Daoy (cell line): ENCODE results near the gene ACACB. TPM values are rescaled to one million over a fixed set of nuclear protein-coding genes. Genes with fewer than 3 reads are reported as not detected.

ENCODE experiments used
- DNase-seq: peaks from one replicate; pipeline ENCODE4 v3.0.0-alpha.2; 2015; ENCODE audit warnings: low read depth
- total RNA-seq: library from RNA; depleted of rRNA; stranded (reverse); fragments of >200 nt; shearing (Covaris generic); gene quantifications from 2 replicates; pipeline ENCODE4 v1.2.3, GENCODE V29; 2014; rRNA removed

Gene ACACB
- 2.3 and 5.1 TPM in 2 replicates for total RNA-seq

DNA sequence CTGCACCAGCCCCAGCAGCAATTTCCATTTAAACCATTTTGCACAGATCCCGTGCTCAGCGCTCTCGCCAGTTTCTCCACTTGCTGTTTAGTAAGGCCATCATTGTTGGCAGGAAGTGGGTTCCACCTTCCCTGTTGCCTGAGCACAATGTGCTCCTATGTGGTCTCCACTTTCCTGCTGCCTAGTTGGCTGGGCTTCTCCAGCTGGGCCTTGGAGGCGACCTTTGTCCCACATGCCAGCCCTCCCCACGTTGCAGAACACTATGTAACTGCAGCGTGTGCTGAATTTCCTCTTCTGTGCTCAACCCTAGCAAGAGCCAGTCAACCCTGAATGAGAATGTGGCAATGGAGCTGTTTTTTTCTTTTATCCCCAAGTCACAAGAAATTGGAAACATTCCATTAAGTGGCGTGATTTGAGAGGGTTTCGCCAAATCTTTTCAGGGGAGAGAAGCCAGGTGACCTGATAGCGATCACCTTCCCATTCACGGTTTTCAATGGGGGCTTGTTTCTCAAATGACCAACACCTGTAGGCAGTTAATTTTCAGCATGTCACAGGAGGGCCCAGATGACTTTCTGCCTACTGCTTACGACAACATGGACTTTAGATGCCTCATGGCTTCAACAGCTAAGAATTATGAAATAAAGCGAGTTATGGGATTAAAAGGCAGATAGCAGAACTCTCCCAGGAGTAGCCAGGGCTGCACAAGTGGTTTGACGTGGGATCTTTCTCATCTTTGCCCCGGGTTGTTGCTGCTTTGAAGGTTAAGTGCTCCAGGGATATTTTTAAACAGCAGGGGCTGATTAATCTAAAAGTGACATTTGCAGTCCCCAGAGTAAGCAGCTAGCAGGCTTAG is at the start of gene ACACB:
Gene ACACB (plus strand): TSS at position 830 of the 853 bp plus-strand sequence. CDS start 22,819 bp downstream, outside the sequence.
- DNase-seq, result no peak

DNA sequence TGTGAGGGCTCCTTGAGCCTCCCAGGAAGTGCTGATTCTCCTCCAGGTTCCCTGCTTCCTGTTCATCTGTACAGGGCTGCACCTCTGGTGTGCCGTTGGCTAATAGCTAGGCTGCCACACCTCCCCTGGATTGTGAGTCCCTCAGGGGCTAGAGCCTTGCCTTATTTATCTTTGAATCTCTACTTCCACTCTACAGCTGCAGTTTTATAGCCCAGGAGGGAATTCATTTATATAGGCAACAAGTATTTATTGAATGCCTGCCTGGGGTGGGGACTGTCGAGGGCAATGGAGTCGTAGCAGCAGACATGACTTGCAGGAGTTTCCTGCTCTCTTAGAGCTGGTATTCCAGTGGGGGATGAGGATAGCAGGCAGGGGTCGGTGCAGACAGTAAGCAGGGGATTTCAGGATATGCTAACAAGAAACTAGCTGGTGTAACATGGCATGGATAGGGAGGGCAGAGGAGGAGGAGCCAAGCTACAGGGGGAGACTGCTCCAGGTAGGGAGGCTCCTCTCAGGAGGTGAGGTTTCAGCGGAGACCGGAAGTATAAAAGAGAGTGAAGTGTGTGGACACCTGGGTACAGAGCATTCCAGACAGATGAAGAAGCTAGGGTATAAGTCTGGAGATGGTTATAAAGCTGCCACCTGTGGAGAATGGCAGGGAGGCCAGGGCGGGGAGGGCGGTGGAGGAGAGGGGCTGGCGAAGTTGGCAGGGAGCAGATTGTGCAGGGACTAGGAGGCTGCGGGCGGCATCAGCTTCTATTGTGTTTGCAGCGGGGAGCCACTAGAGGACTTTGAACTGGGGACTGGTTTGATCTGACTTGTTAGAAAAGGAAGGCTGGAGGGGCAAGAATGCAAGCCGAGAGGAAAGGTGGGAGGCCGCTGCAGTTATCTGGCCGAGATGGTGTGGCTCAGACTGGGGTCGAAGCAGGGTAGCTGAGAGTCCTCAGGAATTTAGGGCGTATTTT is 46.8 kb upstream of the ACACB start:
- no peak for DNase-seq

DNA sequence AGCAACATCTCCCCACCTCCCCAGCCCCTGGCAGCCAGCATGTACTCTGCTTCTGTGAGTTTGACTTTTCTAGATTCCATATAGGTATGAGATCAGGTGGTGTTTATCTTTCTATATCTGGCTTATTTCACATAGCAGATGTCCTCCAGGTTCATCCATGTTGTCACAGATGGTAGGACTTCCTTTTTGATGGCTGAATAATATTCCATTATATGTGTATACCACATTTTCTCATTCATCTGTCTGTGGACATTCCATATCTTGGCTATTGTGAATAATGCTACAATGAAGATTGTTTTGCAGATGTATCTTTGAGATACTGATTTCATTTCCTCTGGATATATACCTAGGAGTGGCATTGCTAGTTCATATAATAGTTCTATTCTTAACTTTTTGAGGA is 41.5 kb upstream of the ACACB start:
- no peak for DNase-seq

DNA sequence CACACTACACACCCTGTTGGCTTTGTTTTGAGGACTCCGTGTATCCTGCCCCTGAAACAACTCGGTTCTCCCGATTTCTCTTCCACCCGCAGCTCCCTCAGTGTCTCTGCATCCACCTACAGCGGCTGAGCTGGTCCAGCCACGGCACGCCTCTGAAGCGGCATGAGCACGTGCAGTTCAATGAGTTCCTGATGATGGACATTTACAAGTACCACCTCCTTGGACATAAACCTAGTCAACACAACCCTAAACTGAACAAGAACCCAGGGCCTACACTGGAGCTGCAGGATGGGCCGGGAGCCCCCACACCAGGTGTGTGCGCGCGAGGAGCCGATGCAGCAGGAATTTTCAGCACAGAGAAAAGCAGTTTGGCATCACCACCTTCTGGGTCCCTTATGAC is 33.6 kb upstream of the ACACB start:
- no peak for DNase-seq

DNA sequence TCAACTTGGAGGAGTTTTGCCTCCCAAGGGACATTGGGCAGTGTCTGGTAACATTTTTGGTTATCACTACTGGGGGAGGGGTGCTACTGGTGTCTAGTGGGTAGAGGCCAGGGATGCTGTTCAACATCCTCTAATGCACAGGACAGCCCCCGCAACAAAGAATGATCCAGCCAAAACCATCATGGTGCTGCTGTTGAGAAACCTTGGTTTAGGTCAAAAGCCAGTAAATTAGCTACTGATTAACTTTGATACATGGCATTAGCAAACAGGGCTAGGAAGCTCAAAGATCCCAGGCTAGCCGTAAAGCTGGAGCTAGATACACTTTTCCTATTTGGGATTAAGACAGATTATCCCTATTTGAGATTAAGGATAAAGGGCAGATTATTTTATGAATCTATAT is 32.0 kb upstream of the ACACB start:
- DNase-seq, result no peak

DNA sequence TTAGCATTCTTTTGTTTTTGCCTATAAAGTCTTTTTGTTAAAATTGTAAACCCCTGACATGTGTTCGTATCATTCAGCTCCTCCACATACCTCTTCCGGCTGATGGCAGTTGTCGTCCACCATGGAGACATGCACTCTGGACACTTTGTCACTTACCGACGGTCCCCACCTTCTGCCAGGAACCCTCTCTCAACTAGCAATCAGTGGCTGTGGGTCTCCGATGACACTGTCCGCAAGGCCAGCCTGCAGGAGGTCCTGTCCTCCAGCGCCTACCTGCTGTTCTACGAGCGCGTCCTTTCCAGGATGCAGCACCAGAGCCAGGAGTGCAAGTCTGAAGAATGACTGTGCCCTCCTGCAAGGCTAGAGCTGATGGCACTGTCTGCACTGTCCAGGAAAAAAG is 30.8 kb upstream of the ACACB start:
- DNase-seq, result no peak

DNA sequence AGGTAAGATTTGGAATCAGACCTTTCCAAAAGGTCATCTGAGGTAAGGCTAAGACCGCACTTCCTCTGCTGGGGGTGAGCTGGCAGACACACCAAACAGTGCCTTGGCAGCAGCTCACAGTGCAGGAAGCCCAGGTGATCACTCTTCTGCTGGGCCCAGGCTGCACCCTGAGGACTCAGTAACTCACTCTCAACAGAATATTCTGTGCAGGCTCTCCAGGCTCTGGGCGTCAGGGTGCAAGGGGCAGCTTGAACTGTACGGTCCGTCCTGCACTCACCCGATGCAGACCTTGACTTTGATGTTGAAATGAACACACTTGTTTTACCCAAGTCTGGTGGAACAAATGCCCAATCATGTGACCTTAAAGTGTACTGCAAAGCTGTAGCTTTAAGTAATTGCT is 29.1 kb upstream of the ACACB start:
- DNase-seq, result no peak

DNA sequence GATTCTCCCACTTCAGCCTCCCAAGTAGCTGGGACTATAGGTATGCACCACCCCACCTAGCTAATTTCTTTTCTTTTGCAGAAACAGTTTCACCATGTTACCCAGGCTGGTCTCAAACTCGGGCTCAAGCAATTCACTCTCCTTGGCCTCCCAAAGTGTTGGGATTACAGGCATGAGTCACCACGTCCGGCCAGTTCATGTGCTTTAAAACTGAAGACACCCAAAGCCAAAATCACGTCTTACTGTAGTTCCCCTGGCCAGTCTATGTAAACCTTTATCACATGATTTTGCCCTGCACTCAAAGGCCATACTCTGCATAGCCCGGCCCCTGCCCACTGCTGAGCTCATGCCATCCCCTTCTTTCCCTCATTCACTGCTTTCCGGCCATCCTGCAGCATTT is 27.6 kb upstream of the ACACB start:
- no peak for DNase-seq

DNA sequence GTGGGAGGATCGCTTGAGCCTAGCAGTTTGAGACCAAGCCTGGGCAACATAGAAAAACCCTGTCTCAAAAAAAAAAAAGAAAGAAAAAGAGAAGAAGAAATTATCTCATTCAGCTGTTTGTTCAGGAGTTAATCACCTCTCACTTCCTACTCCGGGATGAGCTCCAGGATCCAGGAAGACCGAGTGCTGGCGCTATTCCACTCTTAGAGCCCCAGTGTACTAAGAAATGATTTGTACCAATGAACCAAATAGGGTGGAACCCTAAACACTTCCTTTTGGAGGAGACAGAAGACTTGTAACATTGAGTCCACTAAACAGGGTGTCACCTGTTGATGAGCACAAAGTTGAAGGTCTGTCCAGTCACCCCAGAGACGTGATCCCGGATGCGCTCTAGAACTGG is 26.7 kb upstream of the ACACB start:
- DNase-seq, result no peak

DNA sequence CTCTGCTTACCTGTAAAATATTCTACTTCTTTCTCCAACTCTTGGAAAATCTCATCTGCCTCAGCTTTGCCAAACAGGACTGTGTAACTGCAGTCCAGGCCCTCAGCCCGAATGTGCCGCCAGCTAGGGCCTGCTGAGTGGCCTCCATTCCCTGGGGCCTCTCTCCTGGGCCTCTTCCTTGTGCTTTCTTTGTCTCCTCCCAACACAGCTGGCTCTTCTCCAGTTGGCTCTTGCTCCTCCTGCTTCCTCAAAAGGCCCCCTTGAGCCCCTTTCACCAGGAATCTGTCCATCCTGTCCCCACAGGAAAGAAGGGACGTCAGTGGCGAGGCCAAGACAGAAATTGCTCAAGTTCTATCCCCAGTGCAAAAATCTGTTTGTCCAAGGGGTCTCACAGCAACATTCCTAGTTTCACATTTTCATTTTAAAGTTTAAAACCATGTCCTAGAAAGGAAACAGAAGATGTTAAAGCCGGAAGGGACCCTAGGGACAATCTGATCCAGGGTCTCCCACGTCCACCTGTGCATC is 23.8 kb upstream of the ACACB start:
- no peak for DNase-seq

DNA sequence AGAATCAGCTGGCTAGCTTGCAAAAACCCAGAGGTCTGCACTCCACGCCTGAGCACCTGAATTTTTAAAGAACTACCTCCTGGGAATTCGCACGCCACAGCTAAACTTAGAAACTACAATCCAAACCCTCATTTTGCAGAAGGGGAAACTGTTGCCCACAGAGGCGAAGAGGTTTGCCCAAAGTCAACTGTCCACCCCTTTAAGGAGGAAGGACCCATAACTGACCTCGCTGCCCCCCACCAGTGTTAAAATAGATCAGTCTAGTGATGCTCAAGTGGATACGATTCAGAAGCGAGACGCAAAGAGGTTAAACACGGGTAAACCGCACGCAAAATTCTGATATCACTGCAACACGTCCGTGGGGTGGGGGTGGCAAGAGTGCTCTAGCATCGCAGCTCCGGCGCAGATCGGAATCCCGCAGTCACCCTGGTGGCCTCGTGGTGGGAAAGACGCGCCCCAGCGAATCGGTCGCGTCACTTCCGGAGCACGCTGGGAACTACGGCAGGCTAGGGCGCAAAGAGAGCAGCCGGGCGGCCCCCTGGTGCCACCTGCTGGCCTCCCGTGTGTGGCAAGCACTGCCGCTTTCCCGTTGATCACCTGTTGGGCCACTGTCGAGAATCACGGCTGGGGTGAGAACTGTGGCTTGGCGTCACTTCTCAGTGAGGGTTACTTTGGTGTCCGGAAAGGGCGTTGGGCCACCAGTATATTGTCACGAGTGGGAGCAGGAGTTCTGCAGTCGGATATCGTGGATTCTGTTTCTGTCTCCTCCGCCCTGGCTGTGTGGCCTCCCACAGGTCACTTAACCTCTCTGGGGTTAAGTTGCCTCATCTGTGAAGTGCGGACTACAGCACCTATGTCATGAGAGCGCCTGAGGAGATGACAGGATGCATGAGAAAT is 23.1 kb upstream of the ACACB start, which contains the start of gene ALKBH2:
Gene ALKBH2 (minus strand): TSS at position 451 of the 897 bp plus-strand sequence. CDS start 686 bp downstream, outside the sequence.
- peak; percentile 95 for DNase-seq

DNA sequence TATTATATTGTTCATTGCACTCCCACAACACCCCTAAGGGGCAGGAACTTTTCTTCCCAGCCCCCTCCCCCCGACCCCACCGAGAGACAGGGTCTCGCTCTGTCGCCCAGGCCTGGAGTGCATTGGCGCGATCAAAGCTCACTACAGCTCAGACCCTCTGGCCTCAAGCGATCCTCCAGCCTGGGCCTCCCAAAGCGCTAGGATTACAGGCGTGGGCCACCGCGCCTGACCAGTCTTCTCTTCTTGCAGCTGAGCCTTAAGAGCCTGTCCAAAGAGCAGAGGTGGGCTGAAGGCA is 19.3 kb upstream of the ACACB start:
- DNase-seq, result no peak

DNA sequence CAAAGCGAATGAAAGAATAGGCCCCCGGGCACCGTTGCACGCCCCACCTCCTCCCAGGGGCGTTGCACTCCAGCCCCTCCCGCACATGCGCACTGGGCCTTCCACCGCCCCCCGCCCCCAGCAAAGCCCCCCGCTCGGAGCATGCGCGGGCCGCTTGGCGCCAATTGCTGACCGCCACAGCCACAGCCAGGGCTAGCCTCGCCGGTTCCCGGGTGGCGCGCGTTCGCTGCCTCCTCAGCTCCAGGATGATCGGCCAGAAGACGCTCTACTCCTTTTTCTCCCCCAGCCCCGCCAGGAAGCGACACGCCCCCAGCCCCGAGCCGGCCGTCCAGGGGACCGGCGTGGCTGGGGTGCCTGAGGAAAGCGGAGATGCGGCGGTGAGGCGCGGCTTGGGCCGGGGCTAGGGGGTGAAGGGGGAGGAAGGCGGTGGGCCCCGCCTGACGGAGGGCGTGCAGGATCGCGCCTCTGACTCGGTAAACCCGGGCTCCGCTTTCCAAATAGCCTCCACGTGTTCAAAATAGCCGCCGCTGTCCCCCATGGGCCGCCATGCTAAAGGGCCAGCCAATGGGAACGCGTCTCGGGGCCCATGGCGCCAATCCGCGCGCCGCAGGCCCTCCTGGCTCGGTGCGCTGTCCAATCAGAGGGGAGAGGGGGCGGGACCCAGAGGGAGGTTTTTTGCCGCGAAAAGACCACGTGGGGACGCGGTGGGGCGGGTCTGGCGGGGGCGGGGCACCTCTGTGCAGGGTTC is 18.8 kb upstream of the ACACB start, which contains the start of gene UNG:
Gene UNG (plus strand): TSS at position 163 of the 748 bp plus-strand sequence. CDS start 83 bp downstream, at position 246.
- DNase-seq, result peak; percentile 98

DNA sequence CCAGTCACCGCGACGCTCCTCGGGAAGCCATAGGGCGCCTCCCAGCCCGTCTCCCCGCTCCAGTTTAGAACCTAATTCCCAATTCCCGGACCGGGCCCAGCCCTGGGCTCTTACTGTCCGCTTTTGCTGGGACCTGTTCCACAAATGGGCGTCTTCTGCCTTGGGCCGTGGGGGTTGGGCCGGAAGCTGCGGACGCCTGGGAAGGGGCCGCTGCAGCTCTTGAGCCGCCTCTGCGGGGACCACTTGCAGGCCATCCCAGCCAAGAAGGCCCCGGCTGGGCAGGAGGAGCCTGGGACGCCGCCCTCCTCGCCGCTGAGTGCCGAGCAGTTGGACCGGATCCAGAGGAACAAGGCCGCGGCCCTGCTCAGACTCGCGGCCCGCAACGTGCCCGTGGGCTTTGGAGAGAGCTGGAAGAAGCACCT is 18.2 kb upstream of the ACACB start:
- no peak for DNase-seq

DNA sequence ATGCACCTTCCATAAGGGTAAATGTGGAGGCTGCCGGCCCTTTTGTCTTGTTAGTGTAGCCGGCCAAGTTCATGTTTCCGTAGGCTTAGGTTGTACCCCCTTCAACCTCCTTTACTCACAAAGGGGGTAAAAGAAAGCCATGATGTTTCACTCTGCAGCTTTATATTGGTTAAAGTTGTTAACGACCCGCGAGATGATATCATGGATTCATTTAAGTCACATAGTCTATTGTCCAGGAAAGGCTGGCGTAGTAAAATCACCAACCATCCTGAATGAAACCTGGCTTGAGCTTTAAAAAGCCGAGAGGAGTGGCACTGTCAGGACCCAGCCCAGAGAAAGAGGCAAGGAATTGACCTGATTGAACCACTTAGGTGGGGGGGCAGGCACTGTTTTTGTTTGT is 17.7 kb upstream of the ACACB start:
- DNase-seq, result no peak

DNA sequence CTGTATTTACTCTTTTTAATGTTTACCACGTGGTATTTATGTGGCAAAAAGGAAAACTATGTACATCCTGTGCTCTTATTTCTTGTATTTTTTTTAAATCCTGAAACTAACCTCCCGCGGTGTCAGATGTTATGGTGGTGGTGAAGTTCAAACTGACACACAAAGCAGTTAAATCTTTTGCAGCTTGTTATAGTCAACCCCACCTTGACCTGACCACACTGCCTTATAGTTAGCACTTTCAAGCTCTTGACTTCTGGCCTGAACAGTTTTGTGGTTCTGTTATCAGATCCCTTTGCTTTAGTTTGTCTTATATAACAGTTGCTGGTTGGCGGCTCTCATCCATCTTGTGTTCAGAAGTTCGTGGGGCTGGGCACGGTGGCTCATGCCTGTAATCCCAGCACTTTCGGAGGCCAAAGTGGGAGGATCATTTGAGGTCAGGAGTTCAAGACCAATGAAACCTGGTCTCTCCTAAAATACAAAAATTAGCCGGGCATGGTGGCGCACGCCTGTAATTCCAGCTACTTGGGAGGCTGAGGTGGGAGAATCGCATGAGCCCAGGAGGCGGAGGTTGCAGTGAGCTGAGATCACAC is 16.9 kb upstream of the ACACB start:
- no peak for DNase-seq

DNA sequence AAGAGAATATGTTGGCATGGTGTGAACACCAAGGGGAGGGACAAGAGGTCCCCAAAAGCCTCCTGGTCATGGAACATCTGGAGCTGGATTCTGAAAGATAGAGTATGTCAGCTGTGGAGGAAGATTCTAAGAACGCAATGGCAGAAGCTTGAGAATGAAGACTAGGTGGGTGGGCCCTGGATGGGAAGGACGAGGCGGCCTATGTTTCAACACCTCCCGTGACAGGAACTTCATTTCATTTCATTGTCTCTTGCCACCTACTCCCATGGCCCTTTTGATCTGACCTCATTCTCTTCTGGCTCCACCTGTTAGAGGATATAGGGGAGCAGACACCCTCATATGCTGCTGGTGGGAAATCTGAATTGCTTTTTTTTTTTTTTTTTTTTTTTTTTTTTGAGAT is 15.6 kb upstream of the ACACB start:
- no peak for DNase-seq

DNA sequence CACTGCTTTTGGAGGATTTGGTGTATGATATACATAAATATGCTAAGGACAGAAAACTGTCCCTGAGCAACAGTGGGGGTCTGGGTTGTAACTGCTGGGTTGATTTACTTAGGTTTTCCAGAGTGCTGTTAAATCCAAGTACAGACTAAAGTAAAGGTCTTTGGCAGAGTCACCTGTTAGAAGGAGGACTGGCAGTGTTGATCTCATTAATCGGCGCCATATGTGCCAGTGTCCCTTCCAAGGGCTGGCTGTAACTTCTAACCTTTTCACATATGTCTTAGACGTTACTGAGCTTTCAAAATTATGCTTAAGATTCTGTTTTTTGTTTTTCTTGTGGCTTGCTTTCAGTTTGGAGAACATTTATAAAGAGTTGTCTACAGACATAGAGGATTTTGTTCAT is 13.9 kb upstream of the ACACB start:
- DNase-seq, result no peak

DNA sequence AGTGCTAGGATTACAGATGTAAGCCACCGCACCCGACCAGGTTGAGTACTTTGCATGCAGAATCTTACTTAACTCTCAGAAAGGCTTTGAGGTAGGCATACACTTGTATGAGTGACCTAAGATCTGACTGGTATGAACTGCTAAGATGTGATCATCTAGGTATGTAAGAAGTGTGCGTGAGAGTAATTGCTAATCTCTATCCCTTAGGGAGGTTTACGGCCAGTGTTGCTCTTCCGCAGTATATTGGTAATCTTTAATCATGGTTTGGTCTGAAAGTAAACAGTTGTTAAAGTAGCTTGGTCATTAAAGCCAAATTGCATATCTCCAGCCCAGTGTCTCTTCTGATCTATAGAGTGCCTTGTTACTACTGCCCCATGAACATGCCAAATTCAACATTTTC is 11.2 kb upstream of the ACACB start:
- DNase-seq, result no peak

DNA sequence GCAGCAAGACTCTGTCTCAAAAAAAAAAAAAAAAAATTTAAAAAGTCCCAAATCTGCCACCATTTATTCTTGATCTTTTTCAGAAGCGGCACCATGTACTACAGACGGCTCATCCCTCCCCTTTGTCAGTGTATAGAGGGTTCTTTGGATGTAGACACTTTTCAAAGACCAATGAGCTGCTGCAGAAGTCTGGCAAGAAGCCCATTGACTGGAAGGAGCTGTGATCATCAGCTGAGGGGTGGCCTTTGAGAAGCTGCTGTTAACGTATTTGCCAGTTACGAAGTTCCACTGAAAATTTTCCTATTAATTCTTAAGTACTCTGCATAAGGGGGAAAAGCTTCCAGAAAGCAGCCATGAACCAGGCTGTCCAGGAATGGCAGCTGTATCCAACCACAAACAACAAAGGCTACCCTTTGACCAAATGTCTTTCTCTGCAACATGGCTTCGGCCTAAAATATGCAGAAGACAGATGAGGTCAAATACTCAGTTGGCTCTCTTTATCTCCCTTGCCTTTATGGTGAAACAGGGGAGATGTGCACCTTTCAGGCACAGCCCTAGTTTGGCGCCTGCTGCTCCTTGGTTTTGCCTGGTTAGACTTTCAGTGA is 6.5 kb upstream of the ACACB start:
- no peak for DNase-seq
